Measurements from ENCODE around the gene RXRG.
A peak's percentile ranks its signal among the peaks of the same experiment; 100 is the strongest.

The RXRG gene

DNA sequence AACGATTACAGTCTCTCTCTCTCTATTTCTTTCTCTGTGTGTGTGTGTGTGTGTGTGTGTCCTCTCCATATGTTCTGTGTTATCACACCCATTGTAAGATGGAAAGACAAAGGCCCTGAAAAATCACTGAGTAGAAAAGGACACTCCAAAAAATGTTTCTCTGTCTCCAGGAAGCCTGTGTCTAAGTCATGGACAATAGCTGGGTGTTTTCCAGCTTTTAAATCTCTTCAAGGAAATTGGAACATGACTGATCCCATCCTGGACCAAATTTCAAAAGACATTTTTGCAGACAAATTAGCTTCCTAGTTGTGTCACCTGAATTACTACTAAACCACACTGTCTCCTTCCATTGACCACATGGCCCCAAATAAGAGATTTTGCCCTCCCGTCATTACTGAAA lies 57.4 kb downstream of the RXRG start:
- Histone ChIP-seq H3K14ac (ENCODE audit: low read length in 2 of 2) (no peak overlapping the region), H2AFZ (ENCODE audit: low read depth, low read length) (no peak overlapping the region), H3K36me3 (ENCODE audit: control insufficient read depth in 1 of 2, insufficient read depth in 2 of 2, low read depth in 1 of 2, low read length in 2 of 2) (no peaks in the 10 kb centered on the region), H2BK12ac (ENCODE audit: low read length in 2 of 2) (no peak overlapping the region), H3K79me1 (replicated peaks; ENCODE audit: low read length, poor library complexity, severe bottlenecking) (no peaks in the 10 kb centered on the region), H2AK5ac (ENCODE audit: low read length, severe bottlenecking) (no peak overlapping the region), H2BK5ac (ENCODE audit: low read depth, low read length, poor library complexity, severe bottlenecking) (no peak overlapping the region), H4K91ac (ENCODE audit: low read length) (no peak overlapping the region), H3K4ac (ENCODE audit: low read depth in 1 of 2, low read length in 2 of 2) (no peak overlapping the region), H2BK120ac (ENCODE audit: low read depth, low read length) (no peak overlapping the region), H3K9me3 (ENCODE audit: control insufficient read depth, low read length) (peaks cover 5% of the 10 kb centered on the region), H3K23ac (ENCODE audit: low read length in 2 of 2) (no peak overlapping the region), H3K18ac (ENCODE audit: low read depth in 1 of 2, low read length in 2 of 2) (no peak overlapping the region), H3K4me2 (ENCODE audit: low read length, poor library complexity, severe bottlenecking) (no peak overlapping the region), H4K8ac (ENCODE audit: low read length) (no peak overlapping the region), H2BK15ac (ENCODE audit: low read depth, poor library complexity, severe bottlenecking) (no peak overlapping the region), H3K9ac (ENCODE audit: low read length) (peak overlapping the region; percentile 53), H3K27me3 (ENCODE audit: control insufficient read depth in 1 of 2, insufficient read depth in 1 of 2, low read length in 2 of 2) (peaks cover 43 to 78% of the 10 kb centered on the region in 2 experiments), H3K27ac (ENCODE audit: low read length, poor library complexity, severe bottlenecking) (no peak overlapping the region), H3K4me3 (ENCODE audit: insufficient read depth in 1 of 2, low read depth in 1 of 2, low read length in 2 of 2) (no peak overlapping the region), H3K4me1 (ENCODE audit: control insufficient read depth, insufficient read depth, low read depth, low read length) (no peaks in the 10 kb centered on the region)
- no peak for DNase-seq
- no CpG with 5 or more reads among the region's 2 CpGs for WGBS

- Histone ChIP-seq H2BK120ac (ENCODE audit: low read depth, low read length) (no peak overlapping the region), H3K4me1 (ENCODE audit: control insufficient read depth, insufficient read depth, low read depth, low read length) (no peaks in the 10 kb centered on the region), H3K18ac (ENCODE audit: low read depth in 1 of 2, low read length in 2 of 2) (no peak overlapping the region), H2AK5ac (ENCODE audit: low read length, severe bottlenecking) (no peak overlapping the region), H2AFZ (ENCODE audit: low read depth, low read length) (no peak overlapping the region), H3K4me2 (ENCODE audit: low read length, poor library complexity, severe bottlenecking) (no peak overlapping the region), H3K4ac (ENCODE audit: low read depth in 1 of 2, low read length in 2 of 2) (no peak overlapping the region), H2BK5ac (ENCODE audit: low read depth, low read length, poor library complexity, severe bottlenecking) (no peak overlapping the region), H3K9me3 (ENCODE audit: control insufficient read depth, low read length) (no peaks in the 10 kb centered on the region), H3K14ac (ENCODE audit: low read length in 2 of 2) (peak overlapping the region in 1 of 2 experiments; percentile 81), H2BK12ac (ENCODE audit: low read length in 2 of 2) (no peak overlapping the region), H3K79me1 (replicated peaks; ENCODE audit: low read length, poor library complexity, severe bottlenecking) (no peaks in the 10 kb centered on the region), H3K36me3 (ENCODE audit: control insufficient read depth in 1 of 2, insufficient read depth in 2 of 2, low read depth in 1 of 2, low read length in 2 of 2) (no peaks in the 10 kb centered on the region), H4K8ac (ENCODE audit: low read length) (peak overlapping the region; percentile 24), H3K4me3 (ENCODE audit: insufficient read depth in 1 of 2, low read depth in 1 of 2, low read length in 2 of 2) (peak overlapping the region in 1 of 2 experiments; percentile 13), H3K27me3 (ENCODE audit: control insufficient read depth in 1 of 2, insufficient read depth in 1 of 2, low read length in 2 of 2) (peaks cover 11 to 64% of the 10 kb centered on the region in 2 experiments), H3K27ac (ENCODE audit: low read length, poor library complexity, severe bottlenecking) (no peak overlapping the region), H3K9ac (ENCODE audit: low read length) (peak overlapping the region; percentile 78), H4K91ac (ENCODE audit: low read length) (no peak overlapping the region), H2BK15ac (ENCODE audit: low read depth, poor library complexity, severe bottlenecking) (no peak overlapping the region), H3K23ac (ENCODE audit: low read length in 2 of 2) (no peak overlapping the region)
- no peak for DNase-seq
- 67% methylated on average over 5 of the region's 5 CpGs for WGBS
Observed at GRCh38 chr1:165383599-165384405, 61.1 kb downstream of the RXRG start.

- H3K14ac ChIP-seq (ENCODE audit: low read length in 2 of 2): no peak overlapping the region
- WGBS: 67% methylated on average over 6 of the region's 6 CpGs
Observed at GRCh38 chr1:165383067-165383466, 61.9 kb downstream of the RXRG start.

GRCh38 chr1:165381745-165382505 lies 63.0 kb downstream of the RXRG start:
- no peaks in the 10 kb centered on the region for H3K9me3 ChIP-seq (ENCODE audit: control insufficient read depth, low read length)
- H3K14ac ChIP-seq (ENCODE audit: low read length in 2 of 2): no peak overlapping the region
- H4K8ac ChIP-seq (ENCODE audit: low read length): no peak overlapping the region
- DNase-seq: peak; percentile 20
- H3K18ac ChIP-seq (ENCODE audit: low read depth in 1 of 2, low read length in 2 of 2): no peak overlapping the region
- 93% methylated on average over 4 of the region's 6 CpGs for WGBS
- no peak overlapping the region for H2BK12ac ChIP-seq (ENCODE audit: low read length in 2 of 2)
- no peak overlapping the region for H3K23ac ChIP-seq (ENCODE audit: low read length in 2 of 2)
- H3K9ac ChIP-seq (ENCODE audit: low read length): no peak overlapping the region
- no peak overlapping the region for H3K27ac ChIP-seq (ENCODE audit: low read length, poor library complexity, severe bottlenecking)
- H2AFZ ChIP-seq (ENCODE audit: low read depth, low read length): no peak overlapping the region
- H4K91ac ChIP-seq (ENCODE audit: low read length): no peak overlapping the region
- H3K36me3 ChIP-seq (ENCODE audit: control insufficient read depth in 1 of 2, insufficient read depth in 2 of 2, low read depth in 1 of 2, low read length in 2 of 2): no peaks in the 10 kb centered on the region
- H3K4me2 ChIP-seq (ENCODE audit: low read length, poor library complexity, severe bottlenecking): no peak overlapping the region
- H3K79me1 ChIP-seq (replicated peaks; ENCODE audit: low read length, poor library complexity, severe bottlenecking): no peaks in the 10 kb centered on the region
- H3K4me3 ChIP-seq (ENCODE audit: insufficient read depth in 1 of 2, low read depth in 1 of 2, low read length in 2 of 2): no peak overlapping the region
- no peak overlapping the region for H2BK15ac ChIP-seq (ENCODE audit: low read depth, poor library complexity, severe bottlenecking)
- no peak overlapping the region for H2BK120ac ChIP-seq (ENCODE audit: low read depth, low read length)
- H3K4ac ChIP-seq (ENCODE audit: low read depth in 1 of 2, low read length in 2 of 2): no peak overlapping the region
- H3K4me1 ChIP-seq (ENCODE audit: control insufficient read depth, insufficient read depth, low read depth, low read length): no peaks in the 10 kb centered on the region
- H2BK5ac ChIP-seq (ENCODE audit: low read depth, low read length, poor library complexity, severe bottlenecking): no peak overlapping the region
- no peak overlapping the region for H2AK5ac ChIP-seq (ENCODE audit: low read length, severe bottlenecking)
- H3K27me3 ChIP-seq (ENCODE audit: control insufficient read depth in 1 of 2, insufficient read depth in 1 of 2, low read length in 2 of 2): peaks cover 5 to 55% of the 10 kb centered on the region in 2 experiments

More at GRCh38 chr1:165383067-165383466, 61.9 kb downstream of the RXRG start:
- Histone ChIP-seq H2AK5ac (ENCODE audit: low read length, severe bottlenecking) (no peak overlapping the region), H3K9ac (ENCODE audit: low read length) (peak overlapping the region; percentile 78), H2BK5ac (ENCODE audit: low read depth, low read length, poor library complexity, severe bottlenecking) (no peak overlapping the region), H3K4ac (ENCODE audit: low read depth in 1 of 2, low read length in 2 of 2) (no peak overlapping the region), H3K36me3 (ENCODE audit: control insufficient read depth in 1 of 2, insufficient read depth in 2 of 2, low read depth in 1 of 2, low read length in 2 of 2) (no peaks in the 10 kb centered on the region), H3K79me1 (replicated peaks; ENCODE audit: low read length, poor library complexity, severe bottlenecking) (no peaks in the 10 kb centered on the region), H3K27ac (ENCODE audit: low read length, poor library complexity, severe bottlenecking) (no peak overlapping the region), H3K4me3 (ENCODE audit: insufficient read depth in 1 of 2, low read depth in 1 of 2, low read length in 2 of 2) (no peak overlapping the region), H3K23ac (ENCODE audit: low read length in 2 of 2) (no peak overlapping the region), H4K91ac (ENCODE audit: low read length) (no peak overlapping the region), H3K9me3 (ENCODE audit: control insufficient read depth, low read length) (no peaks in the 10 kb centered on the region), H2BK12ac (ENCODE audit: low read length in 2 of 2) (no peak overlapping the region), H3K4me1 (ENCODE audit: control insufficient read depth, insufficient read depth, low read depth, low read length) (no peaks in the 10 kb centered on the region), H2BK15ac (ENCODE audit: low read depth, poor library complexity, severe bottlenecking) (no peak overlapping the region), H2BK120ac (ENCODE audit: low read depth, low read length) (no peak overlapping the region), H3K27me3 (ENCODE audit: control insufficient read depth in 1 of 2, insufficient read depth in 1 of 2, low read length in 2 of 2) (peaks cover 5 to 60% of the 10 kb centered on the region in 2 experiments), H2AFZ (ENCODE audit: low read depth, low read length) (no peak overlapping the region), H4K8ac (ENCODE audit: low read length) (peak overlapping the region; percentile 16), H3K4me2 (ENCODE audit: low read length, poor library complexity, severe bottlenecking) (no peak overlapping the region), H3K18ac (ENCODE audit: low read depth in 1 of 2, low read length in 2 of 2) (no peak overlapping the region)
- DNase-seq: no peak
